Hepatocyte (in vitro differentiated cells): Measurements from ENCODE around the gene KIAA1958.

Experiments
- EZH2 ChIP-seq: fragments of 200-600 bp; sonication (generic); IDR thresholded peaks from 2 replicates; pipeline ENCODE4 v1.6.1; 2016; ENCODE audit warnings: antibody characterized with exemption, mild to moderate bottlenecking, borderline replicate concordance
- EZH2phosphoT487 ChIP-seq: fragments of 200-600 bp; sonication (generic); IDR thresholded peaks from one replicate; pipeline ENCODE4 v1.6.1; 2018; ENCODE audit warnings: antibody characterized with exemption, mild to moderate bottlenecking, low read depth, moderate library complexity; ENCODE audit not compliant: unreplicated experiment, severe bottlenecking
- TF ChIP-seq, protein P1 (sequence below): fragments of 200-600 bp; sonication (generic); IDR thresholded peaks from 2 replicates; pipeline ENCODE4 v1.5.1; 2016; ENCODE audit warnings: antibody characterized with exemption, mild to moderate bottlenecking; ENCODE audit not compliant: poor library complexity

DNA sequence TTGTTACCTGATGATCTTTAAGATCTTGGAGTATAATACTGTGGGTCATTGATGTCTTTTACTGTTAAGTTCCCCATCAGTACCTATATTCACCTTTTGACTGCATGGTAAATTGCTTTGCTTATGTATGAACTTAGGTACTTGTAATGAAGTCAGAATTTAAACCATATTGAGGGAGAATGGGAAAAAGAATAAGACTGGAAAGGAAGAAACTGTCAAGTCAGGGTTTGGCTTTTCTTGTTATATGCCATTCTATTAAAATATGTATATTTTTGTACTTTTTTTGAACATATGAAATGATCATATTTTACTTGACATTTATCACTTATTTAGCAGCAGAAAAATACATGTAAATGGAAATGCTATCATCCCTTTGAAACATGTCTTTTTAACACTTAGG is 58.6 kb downstream of the KIAA1958 start:
- TF ChIP-seq, protein P1, sequence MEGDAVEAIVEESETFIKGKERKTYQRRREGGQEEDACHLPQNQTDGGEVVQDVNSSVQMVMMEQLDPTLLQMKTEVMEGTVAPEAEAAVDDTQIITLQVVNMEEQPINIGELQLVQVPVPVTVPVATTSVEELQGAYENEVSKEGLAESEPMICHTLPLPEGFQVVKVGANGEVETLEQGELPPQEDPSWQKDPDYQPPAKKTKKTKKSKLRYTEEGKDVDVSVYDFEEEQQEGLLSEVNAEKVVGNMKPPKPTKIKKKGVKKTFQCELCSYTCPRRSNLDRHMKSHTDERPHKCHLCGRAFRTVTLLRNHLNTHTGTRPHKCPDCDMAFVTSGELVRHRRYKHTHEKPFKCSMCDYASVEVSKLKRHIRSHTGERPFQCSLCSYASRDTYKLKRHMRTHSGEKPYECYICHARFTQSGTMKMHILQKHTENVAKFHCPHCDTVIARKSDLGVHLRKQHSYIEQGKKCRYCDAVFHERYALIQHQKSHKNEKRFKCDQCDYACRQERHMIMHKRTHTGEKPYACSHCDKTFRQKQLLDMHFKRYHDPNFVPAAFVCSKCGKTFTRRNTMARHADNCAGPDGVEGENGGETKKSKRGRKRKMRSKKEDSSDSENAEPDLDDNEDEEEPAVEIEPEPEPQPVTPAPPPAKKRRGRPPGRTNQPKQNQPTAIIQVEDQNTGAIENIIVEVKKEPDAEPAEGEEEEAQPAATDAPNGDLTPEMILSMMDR, result no peak
- no peak for TF ChIP-seq EZH2phosphoT487
- TF ChIP-seq EZH2, result no peak
